Measurements from ENCODE around the gene GTF2E1.
"Not testable (repeated sequence)": the region's sequence is repeated elsewhere in the genome, so short reads cannot be mapped to it uniquely, and the experiment has no call there.

GTF2E1 gene

DNA sequence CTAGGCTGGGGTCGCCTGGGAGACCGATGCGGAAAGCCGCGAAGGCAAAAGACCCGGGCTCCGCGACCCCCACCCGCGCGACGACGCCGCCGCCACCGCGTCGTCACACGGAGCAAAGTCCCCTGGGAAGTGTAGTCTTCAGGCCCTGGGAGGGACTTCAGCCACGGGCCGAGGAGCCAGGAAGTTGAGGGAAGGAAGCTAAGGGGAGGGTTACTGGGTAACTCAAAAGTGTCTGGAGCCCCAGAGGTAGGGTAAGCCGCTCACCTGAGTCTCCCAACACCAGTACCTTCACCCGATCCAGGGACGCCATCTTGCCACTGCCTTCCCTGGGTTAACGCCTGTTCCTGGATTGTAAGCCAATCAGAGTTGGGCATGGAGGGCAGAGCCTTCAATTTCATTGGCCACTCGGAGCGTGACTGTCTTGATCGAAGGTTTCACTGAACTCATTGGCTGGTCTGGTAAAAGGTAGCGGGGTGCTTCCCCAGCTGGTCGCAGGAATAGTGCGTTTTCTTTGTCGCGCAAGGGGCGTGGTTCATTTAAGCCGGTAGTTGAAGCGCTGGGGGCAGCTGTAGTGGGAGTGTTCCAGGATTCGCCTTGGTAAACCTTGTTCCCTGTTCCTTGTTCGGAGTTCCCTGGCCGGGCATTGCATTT is at the start of gene GTF2E1, which contains the start of gene RABL3:
TSS of gene GTF2E1 (plus strand) at position 547 of the 651 bp plus-strand sequence. CDS start 7,809 bp downstream, outside the sequence.
TSS of gene RABL3 (minus strand) at position 319 of the 651 bp plus-strand sequence. CDS start at position 310, 9 bp downstream.
- DNase-seq (ENCODE audit: low read depth), result peak; percentile 92

DNA sequence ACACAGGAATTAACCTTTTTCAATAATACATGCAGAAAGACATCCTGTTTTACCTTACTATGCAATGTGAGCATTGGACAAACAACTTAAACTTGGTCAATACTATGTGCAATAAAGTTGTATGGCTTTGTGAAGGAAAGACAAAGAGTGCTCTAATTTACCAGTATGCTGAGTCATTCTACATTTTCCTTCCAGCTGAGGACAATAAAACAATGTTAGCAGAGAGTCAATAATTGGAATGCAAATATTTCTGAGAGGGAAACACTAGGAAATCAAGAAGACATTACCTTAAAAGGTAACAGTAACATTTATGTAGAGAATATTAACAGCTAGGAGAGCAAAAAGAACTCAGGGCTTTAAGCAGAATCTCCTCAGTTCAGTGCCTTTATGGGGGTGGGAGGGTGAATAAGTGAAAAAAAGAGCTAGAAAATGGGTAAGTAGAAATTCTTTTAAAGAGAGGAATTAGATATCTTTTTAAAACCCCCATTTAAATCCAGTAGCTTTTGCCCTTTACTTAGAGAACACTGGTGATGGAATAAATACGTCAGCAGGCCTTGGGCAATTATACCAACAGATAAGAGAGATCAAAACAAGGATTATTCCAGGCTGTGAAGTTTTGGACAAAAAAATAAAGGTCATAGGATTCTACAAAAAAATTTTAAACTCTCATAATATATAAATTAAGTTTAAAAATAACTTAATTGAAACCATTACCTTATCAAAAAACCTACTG is 48.9 kb upstream of the GTF2E1 start:
- no peak for DNase-seq (ENCODE audit: low read depth)

DNA sequence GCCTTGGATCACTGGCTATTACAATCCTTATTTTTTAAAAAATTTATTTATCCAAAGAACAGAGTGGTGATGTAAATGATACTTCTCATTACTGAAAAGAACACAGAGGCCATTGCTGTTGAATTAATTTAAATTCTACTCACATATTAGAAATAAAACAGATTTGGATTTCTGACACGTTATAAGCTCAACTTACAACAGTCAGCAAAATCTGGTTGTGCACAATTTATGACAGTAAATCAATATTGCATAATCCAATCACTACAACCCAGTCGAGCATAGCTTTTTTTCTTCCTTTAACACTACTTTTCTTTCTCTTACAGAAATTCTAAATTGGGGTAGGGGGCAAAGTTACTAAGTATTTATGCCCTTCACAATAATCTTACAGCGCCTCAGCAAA is 43.2 kb upstream of the GTF2E1 start:
- DNase-seq (ENCODE audit: low read depth), result no peak

DNA sequence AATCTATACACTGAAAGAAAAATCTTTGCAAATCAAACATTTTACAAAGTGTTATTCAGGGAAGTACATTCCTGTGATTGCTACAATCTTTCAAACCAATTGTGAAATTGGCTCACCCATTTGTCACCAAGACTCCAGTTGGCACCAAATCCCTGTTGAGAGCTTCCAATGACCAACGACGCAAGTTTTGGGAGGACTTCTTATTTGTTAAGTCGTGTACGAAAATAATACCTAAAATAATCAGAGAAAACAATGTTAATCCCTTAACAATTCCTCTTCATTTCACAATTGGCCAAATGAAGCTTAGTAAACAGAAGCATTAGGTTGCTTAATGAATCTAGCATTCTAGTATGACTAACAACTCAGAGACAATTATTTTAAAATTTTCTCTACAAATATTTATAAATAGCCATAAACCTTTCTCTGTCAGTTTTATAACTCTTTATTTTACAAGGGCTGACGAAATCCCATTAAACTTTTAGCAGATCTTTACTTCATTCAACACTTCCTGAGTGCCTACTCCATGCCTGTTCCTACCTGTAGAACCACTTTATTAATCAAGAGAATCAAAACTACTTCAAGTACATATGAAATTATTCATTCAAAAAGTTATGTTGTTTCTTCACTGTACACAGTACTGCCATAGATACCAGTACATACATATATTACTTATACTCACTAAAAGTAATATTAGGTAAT is 36.5 kb upstream of the GTF2E1 start:
- DNase-seq (ENCODE audit: low read depth), result no peak

DNA sequence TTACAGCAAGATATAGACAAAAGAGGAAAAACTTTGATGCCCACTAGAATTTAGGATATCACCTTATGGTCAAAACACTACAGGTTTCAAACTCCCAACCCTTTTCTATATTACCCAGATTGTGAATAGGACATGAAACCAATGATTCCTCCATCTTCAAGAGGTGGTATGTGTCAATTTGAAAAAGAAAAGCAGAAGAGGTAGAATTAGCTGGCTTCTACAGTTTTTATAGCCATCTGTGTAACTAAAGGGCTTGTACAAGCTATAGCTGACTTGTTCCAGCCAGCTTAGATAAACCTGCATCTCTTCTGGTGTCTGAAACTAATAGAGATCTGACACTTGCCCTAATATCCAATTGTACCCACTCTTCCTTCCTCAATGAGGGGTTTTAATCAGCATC is 35.6 kb upstream of the GTF2E1 start:
- DNase-seq (ENCODE audit: low read depth), result no peak

DNA sequence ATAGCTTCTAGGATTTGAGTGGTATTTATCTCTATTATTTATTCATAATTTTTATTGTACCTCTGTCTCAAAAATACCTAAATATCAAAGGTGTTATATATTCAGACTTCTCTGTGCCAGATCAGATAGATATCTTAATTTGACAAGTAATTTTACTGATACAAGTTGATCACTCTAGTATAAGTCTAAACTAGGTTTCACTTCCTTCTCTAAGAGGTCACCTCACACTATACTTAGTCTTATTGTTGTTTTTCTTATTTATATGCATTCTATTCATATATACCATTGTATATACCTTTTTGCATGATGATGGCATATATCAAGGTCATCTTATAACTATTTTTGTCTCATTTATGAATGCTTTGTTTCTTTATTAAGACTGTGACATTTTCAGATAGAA is 34.1 kb upstream of the GTF2E1 start:
- DNase-seq (ENCODE audit: low read depth), result no peak

DNA sequence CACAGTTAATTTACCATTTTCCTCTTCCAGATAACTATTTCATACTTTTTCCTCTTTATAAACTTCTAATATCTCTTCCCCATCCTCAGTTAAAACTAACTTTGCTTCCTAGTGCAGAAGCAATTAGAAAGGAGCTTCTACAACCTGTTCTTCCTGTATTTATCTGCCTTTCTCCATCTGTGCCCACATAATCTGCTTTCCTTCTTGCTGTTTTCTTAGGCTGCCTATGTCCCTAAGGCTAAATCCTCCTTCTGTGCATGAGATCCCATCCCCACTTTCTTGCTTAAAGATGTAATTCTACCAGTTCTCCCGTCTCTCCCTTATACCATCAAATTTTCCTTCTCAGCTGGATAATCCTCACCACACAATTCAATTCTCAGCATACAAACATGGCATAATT is 32.2 kb upstream of the GTF2E1 start:
- DNase-seq (ENCODE audit: low read depth), result no peak

DNA sequence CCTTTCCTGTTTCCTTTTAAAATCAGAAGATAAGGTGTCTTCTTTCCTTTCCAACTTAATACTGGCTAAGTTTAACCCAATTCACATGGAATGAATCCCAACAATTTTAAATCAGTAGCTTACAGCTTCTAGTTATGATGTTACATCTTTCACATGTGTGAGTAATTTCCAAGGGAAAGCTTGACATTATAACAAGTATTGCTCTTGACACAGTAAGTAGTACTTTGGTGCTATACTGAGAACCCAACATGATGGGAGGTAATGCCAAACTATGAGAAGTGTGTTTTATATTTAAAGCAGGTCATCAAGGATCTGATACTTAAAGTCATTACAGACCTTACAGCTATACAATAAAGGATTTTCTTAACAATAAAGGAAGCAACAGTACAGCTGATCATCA is 29.3 kb upstream of the GTF2E1 start:
- DNase-seq (ENCODE audit: low read depth), result no peak

DNA sequence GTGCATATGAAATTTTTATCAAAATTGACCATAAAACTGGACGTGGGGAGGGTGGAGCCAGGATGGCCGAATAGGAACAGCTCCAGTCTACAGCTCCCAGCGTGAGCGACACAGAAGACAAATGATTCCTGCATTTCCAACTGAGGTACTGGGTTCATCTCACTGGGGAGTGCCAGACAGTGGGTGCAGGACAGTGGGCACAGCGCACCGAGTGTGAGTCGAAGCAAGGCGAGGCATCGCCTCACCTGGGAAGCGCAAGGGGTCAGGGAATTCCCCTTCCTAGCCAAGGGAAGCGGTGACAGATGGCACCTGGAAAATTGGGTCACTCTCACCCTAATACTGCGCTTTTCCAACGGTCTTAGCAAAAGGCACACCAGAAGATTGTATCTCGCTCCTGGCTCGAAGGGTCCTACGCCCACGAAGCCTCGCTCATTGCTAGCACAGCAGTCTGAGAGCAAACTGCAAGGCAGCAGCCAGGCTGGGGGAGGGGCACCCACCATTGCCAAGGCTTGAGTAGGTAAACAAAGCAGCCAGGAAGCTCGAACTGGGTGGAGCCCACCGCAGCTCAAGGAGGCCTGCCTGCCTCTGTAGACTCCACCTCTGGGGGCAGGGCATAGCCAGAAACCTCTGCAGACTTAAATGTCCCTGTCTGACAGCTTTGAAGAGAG is 23.2 kb upstream of the GTF2E1 start:
- peak; percentile 45 for DNase-seq (ENCODE audit: low read depth)

DNA sequence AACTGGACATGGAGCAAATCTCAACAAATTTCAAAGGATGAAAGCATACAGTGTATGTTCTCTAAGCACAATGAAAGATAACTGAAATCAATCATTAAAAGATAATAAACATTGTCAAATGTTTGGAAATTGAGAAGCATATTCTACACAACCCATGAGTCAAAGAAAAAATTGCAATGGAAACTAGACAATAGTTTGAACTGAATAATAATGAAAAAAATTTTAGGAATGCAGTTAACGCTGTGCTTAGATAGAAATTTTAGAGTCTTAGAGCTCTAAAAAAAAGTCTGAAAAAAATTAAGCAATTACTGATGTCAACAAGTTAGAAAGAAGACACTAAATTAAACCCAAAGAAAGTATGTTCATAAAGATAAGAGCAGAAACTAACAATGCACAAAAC is 15.8 kb upstream of the GTF2E1 start:
- DNase-seq (ENCODE audit: low read depth), result no peak

DNA sequence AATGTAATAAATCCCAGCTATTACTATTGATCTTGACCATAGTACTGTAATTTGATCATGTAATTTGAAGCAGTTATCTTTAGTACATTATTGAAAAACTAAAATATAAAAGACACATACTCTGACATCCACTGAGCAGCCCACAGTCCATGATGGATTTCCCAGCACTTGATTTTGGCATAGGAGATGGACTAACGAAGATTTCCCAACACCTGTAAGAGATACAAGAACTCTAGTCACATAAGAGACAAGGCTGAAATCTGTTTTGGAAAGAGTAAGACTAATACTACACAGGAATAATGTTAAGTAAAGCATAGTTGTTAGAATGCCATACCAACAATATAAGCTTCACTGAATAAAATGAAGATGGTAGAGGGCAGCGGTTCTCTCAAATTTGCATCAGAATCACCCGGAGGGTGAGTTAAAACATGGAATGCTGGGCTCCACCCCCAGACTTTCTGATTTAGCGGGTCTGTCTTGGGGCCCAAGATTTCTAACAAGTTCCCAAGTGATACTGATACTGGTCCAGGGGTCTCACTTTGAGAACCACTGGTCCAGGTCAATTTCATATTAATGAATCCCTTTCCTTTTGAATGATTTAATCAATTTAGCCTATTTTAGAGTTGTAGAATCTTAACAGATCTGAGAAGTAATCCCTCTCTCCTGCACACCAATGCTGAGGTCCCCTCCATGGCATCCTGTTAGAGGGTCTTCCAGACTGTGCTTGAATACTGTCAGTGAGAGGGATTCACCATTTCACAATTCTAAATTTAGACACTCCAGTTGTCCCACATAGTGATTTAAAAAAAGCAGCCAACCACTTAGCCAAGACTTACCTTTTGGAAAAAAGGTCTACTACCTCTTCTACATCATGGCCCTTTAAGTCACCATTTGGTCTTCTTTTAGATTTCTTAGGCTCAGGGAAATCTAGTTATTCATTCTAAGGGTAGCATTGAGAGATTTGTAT is 11.7 kb upstream of the GTF2E1 start:
- DNase-seq (ENCODE audit: low read depth), result no peak

DNA sequence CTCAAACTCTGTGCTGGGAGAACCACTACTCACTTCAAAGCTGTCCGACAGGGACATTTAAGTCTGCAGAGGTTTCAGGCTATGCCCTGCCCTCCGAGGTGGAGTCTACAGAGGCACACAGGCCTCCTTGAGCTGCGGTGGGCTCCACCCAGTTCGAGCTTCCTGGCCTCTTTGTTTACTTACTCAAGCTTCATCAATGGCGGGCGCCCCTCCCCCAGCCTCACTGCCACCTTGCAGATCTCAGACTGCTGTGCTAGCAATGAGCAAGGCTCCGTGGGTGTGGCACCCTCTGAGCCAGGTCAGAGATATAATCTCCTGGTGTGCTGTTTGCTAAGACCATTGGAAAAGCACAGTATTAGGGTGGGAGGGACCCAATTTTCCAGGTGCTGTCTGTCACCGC is 4.5 kb upstream of the GTF2E1 start:
- not testable (repeated sequence) for DNase-seq (ENCODE audit: low read depth)

DNA sequence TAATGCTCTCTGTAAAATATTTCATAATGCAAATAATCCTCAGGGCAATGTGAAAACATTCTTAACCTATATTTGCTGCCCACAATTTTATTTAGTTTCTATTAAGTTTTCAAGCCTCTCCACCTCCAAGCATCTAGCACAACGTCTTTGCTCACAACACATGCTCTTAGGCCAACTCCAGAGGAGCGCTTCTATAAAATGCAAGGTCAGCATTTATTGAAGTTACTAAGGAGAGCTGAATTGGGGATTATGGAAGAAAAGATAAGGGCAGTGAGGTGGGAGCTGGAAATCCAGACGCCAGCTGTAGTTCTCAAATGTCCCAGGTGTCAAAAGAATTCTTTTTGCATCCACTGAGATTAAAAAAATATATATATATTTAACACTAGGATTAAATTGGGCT is 1.2 kb upstream of the GTF2E1 start:
- DNase-seq (ENCODE audit: low read depth), result no peak

DNA sequence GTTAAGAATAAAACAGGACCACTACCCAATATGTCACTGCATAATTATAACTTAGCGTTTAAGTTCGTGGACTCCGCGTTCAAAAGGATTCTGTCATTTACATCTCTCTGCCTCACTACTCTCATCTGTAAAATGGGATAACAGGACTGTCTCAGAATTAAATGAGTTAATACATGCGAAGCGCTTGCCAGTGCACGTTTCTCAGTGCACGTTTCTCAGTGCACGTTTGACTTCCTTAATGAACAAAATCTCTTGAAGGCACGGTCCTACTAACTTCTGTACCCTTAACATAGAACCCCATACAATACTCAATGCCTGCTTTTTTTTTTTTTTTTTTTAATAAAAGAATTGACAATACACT is 727 bp upstream of the GTF2E1 start:
- DNase-seq (ENCODE audit: low read depth), result no peak

DNA sequence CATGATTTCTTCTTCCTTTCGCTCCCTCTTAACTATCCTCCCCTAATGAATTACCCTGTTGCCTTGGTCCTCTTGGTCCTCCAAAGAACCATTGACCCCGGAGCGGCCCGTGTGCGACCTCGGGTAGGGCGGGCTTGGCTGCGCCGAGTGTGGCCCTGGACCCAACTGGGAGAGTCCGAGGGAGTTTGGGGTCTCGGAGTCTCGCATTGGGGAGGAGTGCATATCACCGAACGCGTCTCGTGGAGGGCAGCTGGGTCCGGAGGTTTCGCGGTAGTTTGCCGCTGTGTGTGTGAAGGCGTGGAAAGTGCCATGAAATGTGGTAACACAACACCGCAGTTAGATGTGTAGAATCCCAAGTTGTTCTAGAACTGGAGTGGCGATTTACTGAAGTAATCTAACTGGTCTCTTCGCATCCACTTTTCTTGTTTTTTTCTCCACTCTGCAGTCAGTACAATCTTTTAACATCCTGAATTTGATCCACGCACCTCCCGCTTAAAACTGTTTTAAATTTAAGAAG is 363 bp downstream of the GTF2E1 start:
- DNase-seq (ENCODE audit: low read depth), result peak; percentile 11

DNA sequence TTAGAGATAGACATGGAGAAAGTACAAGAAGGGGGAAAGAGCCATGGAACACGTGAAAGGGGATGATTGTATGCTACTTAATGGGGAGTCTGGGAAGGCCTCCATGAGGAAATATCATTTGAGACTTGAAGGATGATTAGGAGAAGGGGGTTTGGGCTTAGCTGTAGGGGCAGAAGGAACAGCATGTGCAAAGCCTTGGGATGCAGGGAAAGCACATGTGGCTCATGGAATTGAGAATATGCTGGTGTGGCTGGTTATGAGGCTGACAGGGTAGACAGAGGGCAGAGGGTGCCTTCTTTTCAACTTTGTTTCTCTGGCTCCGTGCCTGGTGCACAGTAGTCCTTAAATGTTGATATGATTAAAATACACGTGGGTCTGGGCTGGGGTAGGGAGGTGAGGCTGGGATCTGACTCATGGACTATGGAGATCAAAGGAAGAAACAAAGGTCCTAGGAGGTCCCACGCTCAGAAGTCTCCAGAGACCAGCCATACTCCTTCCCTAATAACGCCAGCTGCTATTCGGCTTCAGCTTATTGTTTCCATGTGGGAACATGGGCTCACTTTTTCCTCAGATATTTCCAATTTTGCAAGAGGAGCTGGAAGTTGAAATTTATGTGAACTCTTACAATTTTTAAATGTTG is 1.1 kb downstream of the GTF2E1 start:
- no peak for DNase-seq (ENCODE audit: low read depth)

DNA sequence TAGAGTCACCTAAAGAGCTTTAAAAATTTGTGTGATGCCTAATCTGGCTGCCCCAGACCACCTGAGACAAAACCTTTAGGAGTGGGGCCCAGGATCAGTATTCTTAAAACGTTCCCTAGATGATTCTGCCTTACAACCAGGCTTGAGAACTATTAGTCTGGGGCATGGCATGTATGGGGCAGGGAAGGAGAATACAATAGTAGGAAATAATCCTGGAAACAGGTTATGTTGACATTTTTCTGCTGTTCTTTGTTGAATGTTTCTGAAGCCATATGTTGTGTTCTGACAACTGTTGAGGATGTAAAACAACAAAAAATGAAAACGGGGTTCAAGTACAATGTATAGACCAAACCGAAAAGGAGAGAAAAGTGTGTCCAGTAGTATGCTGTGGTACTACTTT is 2.9 kb downstream of the GTF2E1 start:
- no peak for DNase-seq (ENCODE audit: low read depth)

DNA sequence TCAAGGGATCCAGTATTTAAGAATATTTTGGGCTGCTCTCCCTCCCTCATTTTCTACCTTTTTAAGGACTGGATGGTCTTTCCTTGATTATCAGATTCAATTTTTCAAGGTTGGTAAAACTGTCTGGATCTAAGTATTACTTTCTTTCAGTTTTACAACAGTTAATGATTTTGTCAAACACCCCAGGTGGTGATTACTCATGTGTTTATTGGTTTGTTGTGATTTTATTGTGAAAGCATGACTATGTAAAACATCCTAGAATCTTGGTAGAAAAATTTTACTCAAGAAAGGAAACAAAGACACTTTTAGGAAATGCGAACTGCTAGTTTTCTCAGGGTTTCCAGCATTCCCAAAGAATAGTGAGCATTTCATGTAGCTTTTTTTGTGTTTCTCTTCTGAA is 7.3 kb downstream of the GTF2E1 start:
- no peak for DNase-seq (ENCODE audit: low read depth)

DNA sequence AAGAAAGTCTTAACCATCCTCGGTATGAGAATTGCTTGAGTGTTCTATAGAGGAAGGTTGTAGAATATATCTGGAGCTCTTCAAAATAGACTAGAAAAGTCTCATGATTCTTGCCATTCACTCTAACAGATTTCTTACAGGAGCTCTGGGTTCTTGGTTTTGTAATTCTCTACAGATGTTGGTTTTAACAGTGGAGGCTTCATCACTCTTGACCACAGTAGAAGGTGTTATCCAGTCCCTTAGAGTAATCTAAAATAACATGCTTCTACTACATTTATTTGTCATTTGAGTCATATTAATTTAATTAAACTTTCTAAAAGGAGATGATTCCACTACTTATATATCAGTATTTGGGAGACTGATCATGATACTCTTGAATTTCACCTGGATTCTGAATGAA is 9.7 kb downstream of the GTF2E1 start:
- DNase-seq (ENCODE audit: low read depth), result no peak

DNA sequence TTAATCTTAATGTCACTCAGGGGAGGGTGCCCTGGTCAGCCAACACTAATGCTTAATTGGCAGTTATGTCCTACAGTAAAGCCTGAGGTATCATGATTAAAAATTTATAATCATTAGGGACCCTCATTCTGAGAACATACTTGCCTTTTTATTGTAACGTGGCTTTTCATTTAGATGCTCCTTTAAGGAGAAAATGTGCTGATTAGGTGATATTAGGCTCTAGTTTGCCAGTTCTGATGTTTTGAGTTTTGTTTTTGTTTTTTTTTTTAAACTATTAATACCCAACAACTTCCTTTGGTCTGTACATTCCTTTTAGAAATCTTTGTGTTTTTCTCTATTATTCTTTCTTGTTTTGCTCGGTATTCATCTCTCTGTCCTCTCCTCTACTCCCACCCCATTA is 10.3 kb downstream of the GTF2E1 start:
- DNase-seq (ENCODE audit: low read depth), result no peak

DNA sequence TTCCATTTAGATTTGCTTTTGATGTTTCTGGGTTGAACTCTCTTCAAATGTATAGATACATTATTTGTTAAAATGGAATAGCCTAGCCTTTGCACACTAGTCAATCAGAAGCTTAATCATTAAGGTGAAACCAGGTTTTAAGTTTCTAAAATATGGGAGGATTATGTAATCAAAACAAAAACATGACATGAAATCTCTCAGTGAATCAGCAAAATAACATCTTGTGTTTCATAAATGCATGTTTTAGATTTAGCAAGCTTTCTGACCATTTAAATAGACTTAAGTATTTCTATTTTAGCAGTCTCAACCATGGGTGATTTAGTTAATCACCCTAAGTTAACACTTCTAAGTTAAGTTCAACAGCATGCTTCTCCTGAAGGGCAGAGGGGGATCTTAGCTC is 11.3 kb downstream of the GTF2E1 start:
- no peak for DNase-seq (ENCODE audit: low read depth)

Measured in stimulated activated CD8-positive, alpha-beta memory T cell treated with anti-CD3 and anti-CD28 coated beads, Interleukin-4, amount 100 ng/mL, for 24 hours (primary cell).